ENCODE results near the gene UNC5C.

DNA sequence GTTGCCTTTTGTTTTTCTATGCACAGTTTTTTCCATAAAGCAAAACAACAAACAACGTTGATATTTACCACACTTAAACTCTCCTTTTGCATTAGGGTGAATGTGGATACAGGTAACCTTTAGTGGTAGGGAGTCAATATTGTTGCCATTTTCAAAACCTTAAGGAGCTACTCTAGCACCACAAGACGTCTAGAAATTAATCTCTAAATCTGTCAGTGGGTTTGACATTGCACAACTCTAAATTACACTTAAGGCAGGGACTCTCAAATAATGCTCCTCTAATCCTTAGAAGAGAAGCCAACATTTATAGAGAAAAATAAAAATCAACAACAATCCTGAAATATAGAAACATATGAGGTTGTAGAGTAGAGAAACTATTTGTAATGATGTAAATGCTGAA lies 297.2 kb downstream of the UNC5C start:
- TF ChIP-seq, protein P1, sequence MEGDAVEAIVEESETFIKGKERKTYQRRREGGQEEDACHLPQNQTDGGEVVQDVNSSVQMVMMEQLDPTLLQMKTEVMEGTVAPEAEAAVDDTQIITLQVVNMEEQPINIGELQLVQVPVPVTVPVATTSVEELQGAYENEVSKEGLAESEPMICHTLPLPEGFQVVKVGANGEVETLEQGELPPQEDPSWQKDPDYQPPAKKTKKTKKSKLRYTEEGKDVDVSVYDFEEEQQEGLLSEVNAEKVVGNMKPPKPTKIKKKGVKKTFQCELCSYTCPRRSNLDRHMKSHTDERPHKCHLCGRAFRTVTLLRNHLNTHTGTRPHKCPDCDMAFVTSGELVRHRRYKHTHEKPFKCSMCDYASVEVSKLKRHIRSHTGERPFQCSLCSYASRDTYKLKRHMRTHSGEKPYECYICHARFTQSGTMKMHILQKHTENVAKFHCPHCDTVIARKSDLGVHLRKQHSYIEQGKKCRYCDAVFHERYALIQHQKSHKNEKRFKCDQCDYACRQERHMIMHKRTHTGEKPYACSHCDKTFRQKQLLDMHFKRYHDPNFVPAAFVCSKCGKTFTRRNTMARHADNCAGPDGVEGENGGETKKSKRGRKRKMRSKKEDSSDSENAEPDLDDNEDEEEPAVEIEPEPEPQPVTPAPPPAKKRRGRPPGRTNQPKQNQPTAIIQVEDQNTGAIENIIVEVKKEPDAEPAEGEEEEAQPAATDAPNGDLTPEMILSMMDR (conservative IDR thresholded peaks at IDR 0.05; ENCODE audit: low read depth, low read length), result no peak
- TF ChIP-seq EZH2 (IDR thresholded peaks at IDR 0.05; ENCODE audit: borderline replicate concordance, low read depth, low read length, poor library complexity, severe bottlenecking), result no peak
